Measurements from ENCODE around the gene ALPG. TPM values are rescaled to one million over a fixed set of nuclear protein-coding genes. Genes with fewer than 3 reads are reported as not detected.
"Not testable (repeated sequence)": the region's sequence is repeated elsewhere in the genome, so short reads cannot be mapped to it uniquely, and the experiment has no call there.

Gene ALPG
- total RNA-seq, 2 donors from 2014 or later, result not detected

DNA sequence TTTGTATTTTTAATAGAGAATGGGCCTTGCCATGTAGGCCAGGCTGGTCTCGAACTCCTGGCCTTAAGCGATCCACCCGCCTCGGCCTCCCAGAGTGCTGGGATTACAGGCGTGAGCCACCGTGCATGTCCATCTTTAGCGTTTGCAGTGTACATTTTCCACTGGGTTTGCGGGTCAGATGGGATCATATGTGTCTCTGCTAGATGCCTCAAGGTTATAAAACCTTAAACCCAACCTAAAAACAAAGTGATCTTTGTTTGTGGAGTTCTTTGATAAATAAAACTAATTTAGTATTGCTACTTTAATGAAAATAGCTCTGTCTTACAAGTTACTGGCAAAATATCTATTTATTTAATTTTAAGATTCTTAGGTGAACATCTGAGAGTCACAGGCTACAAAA is 13.1 kb upstream of the ALPG start:
- TF ChIP-seq, protein P1, sequence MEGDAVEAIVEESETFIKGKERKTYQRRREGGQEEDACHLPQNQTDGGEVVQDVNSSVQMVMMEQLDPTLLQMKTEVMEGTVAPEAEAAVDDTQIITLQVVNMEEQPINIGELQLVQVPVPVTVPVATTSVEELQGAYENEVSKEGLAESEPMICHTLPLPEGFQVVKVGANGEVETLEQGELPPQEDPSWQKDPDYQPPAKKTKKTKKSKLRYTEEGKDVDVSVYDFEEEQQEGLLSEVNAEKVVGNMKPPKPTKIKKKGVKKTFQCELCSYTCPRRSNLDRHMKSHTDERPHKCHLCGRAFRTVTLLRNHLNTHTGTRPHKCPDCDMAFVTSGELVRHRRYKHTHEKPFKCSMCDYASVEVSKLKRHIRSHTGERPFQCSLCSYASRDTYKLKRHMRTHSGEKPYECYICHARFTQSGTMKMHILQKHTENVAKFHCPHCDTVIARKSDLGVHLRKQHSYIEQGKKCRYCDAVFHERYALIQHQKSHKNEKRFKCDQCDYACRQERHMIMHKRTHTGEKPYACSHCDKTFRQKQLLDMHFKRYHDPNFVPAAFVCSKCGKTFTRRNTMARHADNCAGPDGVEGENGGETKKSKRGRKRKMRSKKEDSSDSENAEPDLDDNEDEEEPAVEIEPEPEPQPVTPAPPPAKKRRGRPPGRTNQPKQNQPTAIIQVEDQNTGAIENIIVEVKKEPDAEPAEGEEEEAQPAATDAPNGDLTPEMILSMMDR (IDR thresholded peaks at IDR 0.05), result no peak
- Histone ChIP-seq H3K27me3 (replicated peaks; ENCODE audit: insufficient read depth) (no peaks in the 10 kb centered on the region), H3K9me3 (no peaks in the 10 kb centered on the region), H3K4me1 (ENCODE audit: control insufficient read depth in 1 of 2, low read depth in 2 of 2) (no peaks in the 10 kb centered on the region), H3K27ac (no peak overlapping the region), H3K4me3 (no peak overlapping the region), H3K36me3 (no peaks in the 10 kb centered on the region)
- DNase-seq (ENCODE audit: low spot score) (no peak), ATAC-seq (ENCODE audit: insufficient number of reproducible peaks, low FRiP score, low read depth) (no peak)

DNA sequence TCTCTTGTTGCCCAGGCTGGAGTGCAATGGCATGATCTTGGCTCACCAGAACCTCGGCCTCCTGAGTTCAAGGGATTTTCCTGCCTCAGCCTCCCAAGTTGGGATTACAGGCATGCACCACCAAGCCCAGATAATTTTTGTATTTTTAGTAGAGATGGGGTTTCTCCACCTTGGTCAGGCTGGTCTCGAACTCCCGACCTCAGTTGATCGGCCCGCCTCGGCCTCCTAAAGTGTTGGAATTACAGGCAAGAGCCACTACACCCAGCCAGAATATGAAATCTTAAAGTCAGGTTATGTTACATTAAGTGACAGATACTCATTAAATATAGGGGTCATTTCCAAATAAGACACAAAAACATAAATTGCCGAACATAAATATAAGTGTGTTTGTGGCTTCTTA is 12.2 kb upstream of the ALPG start:
- ATAC-seq (ENCODE audit: insufficient number of reproducible peaks, low FRiP score, low read depth); DNase-seq (ENCODE audit: low spot score); H3K9me3 ChIP-seq; H3K4me3 ChIP-seq; H3K27me3 ChIP-seq (replicated peaks; ENCODE audit: insufficient read depth); H3K27ac ChIP-seq; H3K36me3 ChIP-seq; H3K4me1 ChIP-seq (ENCODE audit: control insufficient read depth in 1 of 2, low read depth in 2 of 2): not testable (repeated sequence)

DNA sequence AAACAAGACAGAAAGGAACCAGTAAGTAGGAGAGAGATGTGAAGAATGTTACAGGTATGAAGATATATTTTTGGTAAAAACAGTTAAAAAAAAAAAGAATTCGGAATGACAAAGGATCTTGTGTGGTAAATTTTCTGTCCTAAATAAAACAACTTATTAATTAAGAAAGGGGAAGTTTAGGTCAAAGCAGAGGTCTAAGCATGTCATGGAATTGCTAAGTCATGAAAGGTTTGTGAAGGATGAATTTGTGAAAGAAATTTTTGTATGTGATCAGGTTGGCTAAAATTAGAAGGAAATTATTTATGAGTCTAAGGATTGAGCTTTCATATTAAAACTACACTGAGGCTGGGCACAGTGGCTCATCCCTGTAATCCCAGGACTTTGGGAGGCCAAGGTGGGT is 11.1 kb upstream of the ALPG start:
- H3K27me3 ChIP-seq (replicated peaks; ENCODE audit: insufficient read depth), result no peaks in the 10 kb centered on the region
- ATAC-seq (ENCODE audit: insufficient number of reproducible peaks, low FRiP score, low read depth) (no peak), DNase-seq (ENCODE audit: low spot score) (no peak)
- H3K4me3 ChIP-seq, result no peak overlapping the region
- H3K27ac ChIP-seq, result no peak overlapping the region
- no peaks in the 10 kb centered on the region for H3K36me3 ChIP-seq
- no peaks in the 10 kb centered on the region for H3K4me1 ChIP-seq (ENCODE audit: control insufficient read depth in 1 of 2, low read depth in 2 of 2)
- no peaks in the 10 kb centered on the region for H3K9me3 ChIP-seq
- TF ChIP-seq, protein P1 (IDR thresholded peaks at IDR 0.05), result no peak

DNA sequence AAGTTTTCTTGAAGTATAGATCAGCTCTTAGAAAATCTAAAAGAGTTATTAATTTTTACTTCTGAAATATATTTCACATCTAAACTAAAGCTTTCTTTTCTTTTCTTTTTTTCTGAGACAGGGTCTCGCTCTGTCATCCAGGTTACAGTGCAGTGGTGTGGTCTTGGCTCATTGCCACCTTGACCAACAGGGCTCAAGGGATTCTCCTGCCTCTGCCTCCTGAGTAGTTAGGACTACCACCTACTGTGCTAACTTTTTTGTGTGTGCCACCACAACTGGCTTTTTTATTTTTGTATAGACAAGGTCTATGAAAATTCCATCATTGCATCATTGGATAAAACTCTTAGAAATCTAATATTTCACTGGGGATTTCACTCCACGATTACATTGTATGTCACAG is 10.0 kb upstream of the ALPG start:
- DNase-seq (ENCODE audit: low spot score) (no peak), ATAC-seq (ENCODE audit: insufficient number of reproducible peaks, low FRiP score, low read depth) (no peak)
- H3K9me3 ChIP-seq, result no peaks in the 10 kb centered on the region
- no peaks in the 10 kb centered on the region for H3K36me3 ChIP-seq
- H3K4me1 ChIP-seq (ENCODE audit: control insufficient read depth in 1 of 2, low read depth in 2 of 2), result no peaks in the 10 kb centered on the region
- TF ChIP-seq, protein P1 (IDR thresholded peaks at IDR 0.05), result no peak
- H3K27ac ChIP-seq, result no peak overlapping the region
- H3K4me3 ChIP-seq, result no peak overlapping the region
- H3K27me3 ChIP-seq (replicated peaks; ENCODE audit: insufficient read depth), result no peaks in the 10 kb centered on the region

DNA sequence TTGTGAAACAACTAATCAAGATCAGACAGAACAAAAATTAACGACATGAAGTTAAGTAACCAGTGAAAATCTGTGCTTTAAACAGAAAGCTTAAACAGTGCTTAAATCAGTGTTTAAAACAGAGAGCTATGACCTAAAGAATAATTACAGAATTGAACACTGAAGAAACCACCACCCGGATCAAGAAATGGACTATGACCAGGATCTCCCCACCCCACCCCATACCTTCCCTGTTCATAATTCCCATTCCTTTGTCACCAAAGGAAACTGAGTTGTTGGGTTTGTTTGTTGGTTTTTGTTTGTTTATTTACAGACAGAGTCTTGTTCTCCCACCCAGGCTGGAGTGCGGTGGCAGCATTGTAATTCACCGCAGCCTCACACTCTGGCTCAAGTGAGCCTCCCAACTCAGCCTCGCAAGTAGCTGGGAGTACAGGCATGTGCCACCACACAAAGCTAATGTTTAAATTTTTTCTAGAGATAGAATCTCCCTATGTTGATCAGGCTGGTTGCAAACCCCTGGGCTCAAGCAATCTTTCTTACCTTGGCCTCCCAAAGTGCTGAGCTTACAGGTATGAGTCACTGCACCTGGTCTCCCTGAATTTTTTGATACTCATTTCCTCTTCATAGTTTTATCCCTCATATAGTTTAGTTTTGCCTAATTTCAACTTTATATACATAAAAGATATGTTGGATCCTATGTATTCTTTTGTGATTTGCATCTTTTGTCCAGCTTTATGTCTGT is 8.2 kb upstream of the ALPG start:
- no peaks in the 10 kb centered on the region for H3K36me3 ChIP-seq
- H3K27me3 ChIP-seq (replicated peaks; ENCODE audit: insufficient read depth), result no peaks in the 10 kb centered on the region
- H3K27ac ChIP-seq, result no peak overlapping the region
- DNase-seq (ENCODE audit: low spot score) (no peak), ATAC-seq (ENCODE audit: insufficient number of reproducible peaks, low FRiP score, low read depth) (no peak)
- TF ChIP-seq, protein P1 (IDR thresholded peaks at IDR 0.05), result no peak
- no peaks in the 10 kb centered on the region for H3K9me3 ChIP-seq
- no peaks in the 10 kb centered on the region for H3K4me1 ChIP-seq (ENCODE audit: control insufficient read depth in 1 of 2, low read depth in 2 of 2)
- H3K4me3 ChIP-seq, result no peak overlapping the region
